GM19463 (cell line): ENCODE data around the gene ZBTB48.
"Not testable (repeated sequence)": the region's sequence is repeated elsewhere in the genome, so short reads cannot be mapped to it uniquely, and the experiment has no call there.

Experiments
- ATAC-seq: cut with Tn5 transposase; IDR thresholded peaks from one replicate; pipeline ENCODE4 v1.9.1; 2021; ENCODE audit warnings: mild to moderate bottlenecking, moderate library complexity; ENCODE audit not compliant: unreplicated experiment

ZBTB48 gene

DNA sequence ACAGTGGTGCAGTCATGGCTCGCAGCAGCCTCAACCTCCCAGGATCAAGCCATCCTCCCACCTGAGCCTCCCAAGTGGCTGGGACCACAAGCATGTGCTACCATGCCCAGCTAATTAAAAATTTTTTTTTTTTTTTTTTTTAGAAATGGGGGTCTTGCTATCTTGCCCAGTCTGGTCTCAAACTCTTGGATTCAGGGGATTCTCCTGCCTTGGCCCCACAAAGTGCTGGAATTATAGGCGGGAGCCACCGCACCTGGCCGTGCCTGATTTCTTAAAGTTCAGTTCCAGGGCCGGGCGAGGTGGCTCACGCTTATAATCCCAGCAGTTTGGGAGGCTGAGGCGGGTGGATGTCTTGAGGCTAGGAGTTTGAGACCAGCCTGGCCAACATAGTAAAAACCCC, 51.3 kb downstream of the ZBTB48 start:
- no peak for ATAC-seq

DNA sequence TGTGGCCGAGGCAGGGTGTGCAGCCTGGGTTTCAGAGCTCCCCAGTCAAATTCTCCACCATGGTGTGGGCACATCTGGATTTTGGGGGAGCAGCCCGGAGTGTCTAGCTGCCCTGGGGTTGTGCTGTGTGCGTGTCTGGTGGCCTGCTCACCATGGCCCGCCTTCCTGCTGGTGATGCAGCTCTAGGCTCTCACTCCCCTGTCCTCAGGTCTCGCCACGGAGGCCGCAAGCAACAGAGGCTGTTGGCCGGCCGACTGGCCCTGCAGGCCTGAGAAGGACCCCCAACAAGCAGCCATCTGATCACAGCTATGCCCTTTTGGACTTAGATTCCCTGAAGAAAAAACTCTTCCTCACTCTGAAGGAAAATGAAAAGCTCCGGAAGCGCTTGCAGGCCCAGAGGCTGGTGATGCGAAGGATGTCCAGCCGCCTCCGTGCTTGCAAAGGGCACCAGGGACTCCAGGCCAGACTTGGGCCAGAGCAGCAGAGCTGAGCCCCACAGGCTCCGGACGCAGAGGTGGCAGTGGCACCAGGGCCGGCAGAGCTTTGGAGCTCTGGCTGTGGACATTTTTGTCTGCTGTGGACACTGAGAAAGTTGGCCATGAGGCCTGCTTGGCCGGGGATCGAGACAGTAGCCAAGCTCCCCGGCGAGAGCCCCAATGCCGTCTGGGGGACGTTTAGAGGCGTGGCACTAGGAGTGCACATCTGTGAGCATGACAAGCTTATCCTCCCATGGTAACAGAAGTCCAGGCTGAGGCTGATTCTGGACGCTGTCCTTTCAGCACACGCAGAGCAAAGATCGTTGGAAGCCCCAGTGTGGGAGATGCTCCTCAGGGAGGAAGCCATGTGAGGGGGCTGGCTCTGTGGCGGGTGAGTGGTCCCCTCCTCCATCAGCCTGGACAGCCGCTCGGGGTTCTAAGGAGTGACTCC, 53.1 kb downstream of the ZBTB48 start:
- no peak for ATAC-seq

DNA sequence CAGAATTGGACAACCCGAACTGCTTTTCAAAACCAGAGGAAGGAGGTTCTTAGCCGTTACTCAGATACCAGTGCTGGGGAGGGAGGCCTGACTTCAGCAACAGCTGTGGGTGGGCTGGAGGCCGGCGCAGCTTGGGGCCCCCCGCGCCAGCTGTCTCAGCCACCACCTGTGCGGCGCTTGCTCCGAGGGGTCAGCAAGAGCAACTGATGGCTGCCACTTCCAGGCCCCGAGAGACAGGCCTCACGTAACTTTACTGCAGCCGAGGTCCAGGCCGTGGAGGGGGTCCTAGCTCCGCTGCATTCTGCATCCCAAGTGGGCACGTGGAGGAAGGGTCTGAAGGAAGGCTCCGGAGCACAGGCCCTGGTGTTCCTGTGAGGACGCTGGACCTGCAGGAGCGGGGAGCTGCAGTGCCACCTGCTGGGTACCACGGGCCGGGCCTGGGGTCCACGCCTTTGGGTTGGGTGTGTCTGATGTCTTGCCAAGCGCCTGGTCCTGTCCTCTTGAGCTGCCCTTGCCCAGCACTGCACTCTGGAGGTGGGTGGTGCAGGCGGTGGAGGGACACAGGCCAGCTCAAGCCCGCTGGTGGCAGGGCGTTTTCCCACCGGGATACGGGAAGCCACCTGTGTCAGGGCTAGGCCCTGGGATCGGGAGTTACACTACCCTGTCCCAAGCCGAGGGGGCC, 54.7 kb downstream of the ZBTB48 start:
- ATAC-seq: no peak

DNA sequence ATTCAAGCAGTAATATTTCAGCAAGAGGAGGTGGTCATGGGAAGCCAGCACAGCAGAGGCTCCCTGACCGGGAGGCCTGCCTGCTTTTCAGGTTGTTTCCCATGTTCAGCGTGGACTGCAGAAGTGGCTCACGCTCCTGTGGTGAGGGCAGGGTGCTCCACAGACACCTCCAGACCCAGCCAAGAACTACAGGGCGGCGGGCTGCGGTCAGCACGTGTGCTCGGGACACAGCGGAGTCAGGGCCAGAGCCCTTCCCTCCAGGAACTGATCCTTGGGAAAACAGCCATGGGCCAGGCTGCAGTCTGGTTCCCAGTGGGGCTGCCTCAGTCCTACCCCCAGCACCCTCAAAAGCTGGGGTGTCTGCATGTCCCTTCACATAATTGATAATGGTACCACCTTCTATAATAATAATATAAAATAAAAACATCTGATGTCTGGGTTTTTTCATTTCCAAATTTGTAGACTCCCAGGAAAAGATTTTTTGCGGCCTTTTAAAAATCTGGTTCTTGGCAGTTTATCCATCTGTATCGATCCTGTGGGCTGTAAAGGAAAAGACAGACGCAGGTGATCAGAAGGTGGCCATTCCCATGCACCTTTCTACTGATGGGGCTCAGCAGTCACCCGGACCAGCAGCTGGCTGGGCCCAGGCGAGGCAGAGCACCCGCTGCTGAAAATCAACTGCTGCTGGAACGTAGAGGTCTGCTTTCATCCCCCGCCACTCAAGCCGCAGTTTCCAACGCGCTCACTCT, 55.5 kb downstream of the ZBTB48 start:
- ATAC-seq: no peak

DNA sequence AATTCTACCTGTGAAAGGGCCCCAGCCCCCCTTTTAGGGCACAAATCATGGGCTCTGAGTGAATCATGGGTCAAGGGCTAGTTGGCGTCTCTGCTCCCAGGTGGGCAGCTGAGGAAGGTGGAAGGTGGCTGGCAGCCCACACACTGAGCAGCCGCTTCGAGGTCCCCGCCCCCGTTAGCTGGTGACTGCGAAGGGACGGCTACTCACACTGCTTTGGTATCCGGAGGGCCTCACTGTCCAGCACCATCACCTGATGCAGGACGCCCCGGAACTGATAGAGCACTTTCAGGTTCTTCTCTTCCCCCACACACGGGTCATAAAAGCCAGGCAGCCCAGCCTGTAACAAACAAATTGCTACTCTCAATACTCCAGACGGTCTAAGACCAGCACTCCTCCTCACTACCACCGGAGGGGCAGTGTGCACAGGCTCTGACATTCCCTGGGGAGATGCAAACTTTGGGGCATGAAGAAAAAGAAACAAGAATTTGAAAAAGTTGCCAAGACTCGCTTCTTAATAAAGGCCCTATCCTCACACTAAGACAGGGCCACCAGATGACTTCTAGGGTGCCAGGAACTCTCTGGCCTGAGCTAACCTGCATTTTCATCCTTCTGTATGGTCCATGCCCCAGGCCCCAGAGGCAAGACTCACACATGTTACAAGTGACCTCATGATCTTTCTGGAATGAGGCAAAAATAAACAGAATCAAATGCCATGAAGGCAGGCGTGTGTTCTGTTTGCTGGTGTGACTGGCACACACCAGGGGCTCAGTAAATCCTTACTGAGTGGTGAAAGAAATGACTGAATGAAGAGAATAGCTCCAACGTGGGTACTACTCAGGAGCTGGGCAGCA, 56.3 kb downstream of the ZBTB48 start:
- no peak for ATAC-seq

DNA sequence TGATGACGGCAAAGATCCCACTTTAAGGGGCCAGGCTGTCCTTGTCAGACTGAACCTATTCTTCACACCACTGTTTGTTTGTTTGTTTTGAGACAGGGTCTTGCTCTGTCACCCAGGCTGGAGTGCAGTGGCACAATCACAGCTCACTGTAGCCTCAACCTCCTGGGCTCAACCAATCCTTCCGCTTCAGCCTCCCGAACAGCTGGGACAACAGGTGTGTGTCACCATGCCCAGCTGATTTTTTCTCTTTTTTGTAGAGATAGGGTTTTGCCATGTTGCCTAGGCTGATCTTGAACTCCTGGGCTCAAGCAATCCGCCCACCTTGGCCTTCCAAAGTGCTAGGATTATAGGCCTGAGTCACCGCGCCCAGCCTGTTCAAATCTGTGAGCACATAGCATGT, 57.0 kb downstream of the ZBTB48 start:
- ATAC-seq: not testable (repeated sequence)

DNA sequence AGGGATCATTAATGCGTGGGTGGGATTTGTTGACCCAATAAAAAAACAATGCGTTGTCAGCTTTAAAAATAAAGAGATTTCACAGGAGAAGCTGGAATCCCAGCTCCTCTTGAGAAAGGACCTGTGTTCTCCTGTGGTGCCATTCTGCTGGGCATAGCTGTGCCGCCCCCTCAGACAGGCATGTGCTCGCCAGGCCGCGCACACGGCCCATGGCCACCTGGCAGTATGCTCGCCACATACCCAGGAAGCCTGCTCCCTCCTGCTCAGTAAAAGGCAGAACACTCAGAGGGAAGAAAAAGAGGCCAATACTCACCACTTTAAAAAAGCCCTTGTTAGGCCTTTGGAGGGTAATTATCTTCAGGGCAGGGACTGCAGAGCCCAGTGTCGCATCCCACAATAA, 58.0 kb downstream of the ZBTB48 start:
- ATAC-seq: no peak

DNA sequence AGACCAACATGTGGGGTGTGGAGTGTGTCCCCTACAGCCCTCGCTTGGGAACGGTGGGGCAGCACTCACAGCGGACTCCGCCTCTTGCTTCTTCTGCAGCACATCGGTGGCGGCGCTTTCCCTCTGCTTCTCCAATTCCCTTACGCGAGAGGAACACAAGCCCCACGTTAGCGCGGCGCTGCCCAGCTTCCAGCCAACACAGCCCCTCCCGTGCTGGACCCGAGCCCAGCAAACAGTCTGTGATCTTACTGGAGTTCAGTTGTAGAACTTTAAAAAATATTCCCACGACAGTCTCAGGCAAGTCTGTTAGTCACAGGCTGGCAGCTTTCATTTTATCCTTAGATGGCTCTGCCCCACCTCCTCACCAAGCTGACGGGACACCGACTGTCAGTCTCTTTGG, 58.4 kb downstream of the ZBTB48 start:
- ATAC-seq: no peak
